Measurements from ENCODE around the gene CNTNAP2. TPM values are rescaled to one million over a fixed set of nuclear protein-coding genes. Genes with fewer than 3 reads are reported as not detected.

Gene CNTNAP2
- total RNA-seq, 1 experiment from 2014 or later, result 64.5 TPM

- H2AFZ ChIP-seq (ENCODE audit: low read length), result no peak overlapping the region
- Mint-ChIP-seq H3K27ac (no peak overlapping the region), H3K27me3 (ENCODE audit: low read depth) (no peaks in the 10 kb centered on the region), H3K9me3 (no peaks in the 10 kb centered on the region), H3K36me3 (ENCODE audit: insufficient read depth in 1 of 3, low read depth in 3 of 3) (no peaks in the 10 kb centered on the region), H3K4me3 (no peak overlapping the region), H3K4me1 (no peaks in the 10 kb centered on the region)
- no peaks in the 10 kb centered on the region for H4K20me1 ChIP-seq (ENCODE audit: control insufficient read depth, insufficient read depth, insufficient read length)
- WGBS (ENCODE audit: extremely low coverage, insufficient read length, low lambda C conversion rate), result no CpG with 5 or more reads among the region's 4 CpGs
- no peak overlapping the region for H3K4ac ChIP-seq (ENCODE audit: low read depth, low read length)
- H2BK12ac ChIP-seq (ENCODE audit: insufficient read length, low read depth, low read length), result no peak overlapping the region
- H2BK15ac ChIP-seq (ENCODE audit: low read depth, low read length), result no peak overlapping the region
- no peaks in the 10 kb centered on the region for H3K9me3 ChIP-seq (ENCODE audit: control insufficient read depth, low read depth, low read length)
- no peak overlapping the region for H3K56ac ChIP-seq (ENCODE audit: insufficient read length, low read depth, low read length)
- no peak overlapping the region for H4K5ac ChIP-seq (ENCODE audit: insufficient read length, low read depth, low read length)
- H3K18ac ChIP-seq (ENCODE audit: insufficient read length, low read depth, low read length), result no peak overlapping the region
- H3K4me1 ChIP-seq (ENCODE audit: insufficient read depth, low read length), result no peaks in the 10 kb centered on the region
- no peak overlapping the region for H3K4me2 ChIP-seq (ENCODE audit: insufficient read depth, insufficient read length, low read length)
- H4K8ac ChIP-seq (replicated peaks; ENCODE audit: insufficient read length, low read depth, low read length), result no peak overlapping the region
- no peak for TF ChIP-seq CTCF (conservative IDR thresholded peaks at IDR 0.05)
- H4K91ac ChIP-seq (ENCODE audit: insufficient read length, low read depth, low read length), result no peak overlapping the region
- H2AK5ac ChIP-seq (ENCODE audit: insufficient read length, low read length), result no peak overlapping the region
- H3K79me2 ChIP-seq (ENCODE audit: insufficient read depth, low read length), result no peaks in the 10 kb centered on the region
- H3K27ac ChIP-seq (ENCODE audit: insufficient read length, low read depth, low read length), result no peak overlapping the region
- H3K9ac ChIP-seq (ENCODE audit: extremely low read depth, insufficient read length, low read length), result no peak overlapping the region
- H3K14ac ChIP-seq (ENCODE audit: insufficient read depth, low read length), result no peak overlapping the region
- no peak overlapping the region for H3T11ph ChIP-seq (ENCODE audit: low read length)
- no peak for DNase-seq
- H3K23me2 ChIP-seq (ENCODE audit: insufficient read length, low read depth, low read length, poor library complexity, severe bottlenecking), result no peaks in the 10 kb centered on the region
- H2BK20ac ChIP-seq (ENCODE audit: low read depth, low read length, poor library complexity, severe bottlenecking), result no peak overlapping the region
- no peak overlapping the region for H2BK120ac ChIP-seq (ENCODE audit: low read depth, low read length, poor library complexity, severe bottlenecking)
- H3K27me3 ChIP-seq (ENCODE audit: insufficient read depth, low read length), result no peaks in the 10 kb centered on the region
- H3K79me1 ChIP-seq (ENCODE audit: insufficient read depth, low read depth, low read length, poor library complexity, severe bottlenecking), result no peaks in the 10 kb centered on the region
- H2BK5ac ChIP-seq (ENCODE audit: insufficient read length, low read length), result no peak overlapping the region
- no peak overlapping the region for H3K23ac ChIP-seq (ENCODE audit: insufficient read length, low read depth, low read length)
These were observed 333.0 kb downstream of the CNTNAP2 start for GRCh38 chr7:146449625-146450024.
